ENCODE data around the gene CETP. TPM values are rescaled to one million over a fixed set of nuclear protein-coding genes. Genes with fewer than 3 reads are reported as not detected.

The CETP gene
- total RNA-seq, 2 donors from 2014 or later: 0.36 TPM; not detected in 1

DNA sequence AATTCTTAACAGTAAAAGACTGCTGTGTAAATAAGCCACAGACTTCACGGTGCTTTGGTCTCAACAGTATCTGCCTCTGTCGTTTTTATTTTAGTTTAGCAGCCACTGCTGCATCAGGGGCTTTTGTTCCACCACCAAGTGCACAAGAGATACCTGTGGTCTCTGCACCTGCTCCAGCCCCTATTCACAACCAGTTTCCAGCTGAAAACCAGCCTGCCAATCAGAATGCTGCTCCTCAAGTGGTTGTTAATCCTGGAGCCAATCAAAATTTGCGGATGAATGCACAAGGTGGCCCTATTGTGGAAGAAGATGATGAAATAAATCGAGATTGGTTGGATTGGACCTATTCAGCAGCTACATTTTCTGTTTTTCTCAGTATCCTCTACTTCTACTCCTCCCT is 21.9 kb upstream of the CETP start:
- Mint-ChIP-seq H3K27me3 (ENCODE audit: low read depth) (no peaks in the 10 kb centered on the region), H3K4me3 (peak overlapping the region; percentile 99 to 100), H3K4me1 (ENCODE audit: low read depth) (peaks cover 98% of the 10 kb centered on the region), H3K27ac (peak overlapping the region; percentile 99), H3K9me3 (no peaks in the 10 kb centered on the region), H3K36me3 (ENCODE audit: insufficient read depth in 2 of 2) (peaks cover 49 to 75% of the 10 kb centered on the region in 2 donors)
- ATAC-seq (replicated peaks in 1 of 2): no peak
- no peak for DNase-seq

DNA sequence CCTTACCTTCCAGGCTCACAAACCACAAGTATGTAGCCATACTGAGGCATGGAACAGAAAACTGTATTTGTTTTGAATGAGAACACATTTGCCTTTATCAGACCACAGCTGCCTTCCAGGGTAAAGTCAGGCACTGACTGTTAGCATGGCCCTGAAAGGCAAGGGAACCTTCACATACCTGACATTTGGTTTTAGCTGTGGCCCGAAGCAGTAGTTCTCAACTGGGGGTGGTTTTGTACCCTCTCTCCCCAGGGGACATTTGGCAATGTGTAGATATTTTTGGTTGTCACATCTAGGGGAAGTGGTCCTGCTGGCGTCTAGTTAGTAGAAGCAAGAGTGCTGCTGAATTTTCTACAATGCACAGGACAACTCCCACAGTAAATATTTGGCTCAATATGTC is 20.7 kb upstream of the CETP start:
- DNase-seq: no peak
- H3K9me3 Mint-ChIP-seq: no peaks in the 10 kb centered on the region
- H3K27me3 Mint-ChIP-seq (ENCODE audit: low read depth): no peaks in the 10 kb centered on the region
- H3K36me3 Mint-ChIP-seq (ENCODE audit: insufficient read depth in 2 of 2): peaks cover 44 to 68% of the 10 kb centered on the region in 2 donors
- peaks cover 95% of the 10 kb centered on the region for H3K4me1 Mint-ChIP-seq (ENCODE audit: low read depth)
- H3K4me3 Mint-ChIP-seq: peak overlapping the region; percentile 27 to 41
- ATAC-seq (replicated peaks in 1 of 2): no peak
- H3K27ac Mint-ChIP-seq: no peak overlapping the region

DNA sequence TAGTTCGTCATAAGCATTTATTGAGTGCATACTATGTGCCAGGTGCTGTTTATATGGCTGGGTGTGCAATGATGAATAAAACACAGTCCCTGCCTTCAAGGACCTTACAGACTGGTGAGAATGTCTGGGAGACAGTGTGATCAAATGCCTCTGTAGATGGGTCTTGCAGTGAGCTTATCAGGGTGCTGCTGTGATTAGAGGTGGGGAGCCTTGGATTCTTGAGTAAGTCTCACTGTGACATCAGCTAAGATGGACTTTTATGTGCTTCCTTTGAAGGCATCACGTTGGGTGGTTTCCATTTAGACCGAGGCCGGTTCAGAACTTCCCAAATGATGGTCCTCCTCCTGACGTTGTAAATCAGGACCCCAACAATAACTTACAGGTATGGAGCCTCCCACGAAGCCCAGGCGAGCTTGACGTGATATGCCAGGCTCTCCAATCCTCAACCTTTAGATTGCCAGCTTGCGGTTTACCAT is 19.9 kb upstream of the CETP start:
- H3K4me1 Mint-ChIP-seq (ENCODE audit: low read depth): peaks cover 95% of the 10 kb centered on the region

DNA sequence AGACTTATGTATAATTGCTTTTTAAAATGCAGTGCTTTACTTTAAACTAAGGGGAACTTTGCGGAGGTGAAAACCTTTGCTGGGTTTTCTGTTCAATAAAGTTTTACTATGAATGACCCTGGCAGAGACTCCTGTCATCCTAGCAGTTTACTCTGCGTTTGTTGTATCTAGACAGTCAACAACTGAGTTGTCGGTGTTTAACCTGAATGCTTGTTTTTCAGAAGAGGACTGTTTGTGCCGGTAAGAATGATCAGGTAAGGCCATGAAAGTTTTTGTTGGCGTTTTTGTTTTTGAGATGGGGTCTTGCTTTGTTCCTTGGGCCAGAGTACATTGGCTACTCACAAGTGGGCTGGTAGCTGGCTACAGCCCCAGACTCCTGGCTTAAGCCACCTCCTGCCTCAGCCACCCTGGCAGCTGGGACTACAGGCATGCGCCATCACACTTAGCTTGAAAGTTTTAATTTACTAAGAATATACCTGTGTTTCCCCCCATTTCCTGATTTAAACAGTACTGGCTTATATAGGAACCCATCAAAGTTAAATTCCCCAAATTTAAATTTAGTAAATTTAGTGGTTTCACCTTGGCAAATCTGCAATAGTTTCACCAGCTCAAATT is 17.9 kb upstream of the CETP start:
- Mint-ChIP-seq H3K27me3 (ENCODE audit: low read depth) (no peaks in the 10 kb centered on the region), H3K4me3 (peak overlapping the region; percentile 27 to 68), H3K4me1 (ENCODE audit: low read depth) (peaks cover 92% of the 10 kb centered on the region), H3K36me3 (ENCODE audit: insufficient read depth in 2 of 2) (peaks cover 25 to 56% of the 10 kb centered on the region in 2 donors), H3K27ac (peak overlapping the region; percentile 74), H3K9me3 (no peaks in the 10 kb centered on the region)
- no peak for DNase-seq
- no peak for ATAC-seq (replicated peaks in 1 of 2)

More for the DNA sequence above, 19.9 kb upstream of the CETP start:
- H3K27me3 Mint-ChIP-seq (ENCODE audit: low read depth): no peaks in the 10 kb centered on the region
- peaks cover 38 to 67% of the 10 kb centered on the region in 2 donors for H3K36me3 Mint-ChIP-seq (ENCODE audit: insufficient read depth in 2 of 2)
- peak overlapping the region; percentile 67 for H3K27ac Mint-ChIP-seq
- no peaks in the 10 kb centered on the region for H3K9me3 Mint-ChIP-seq
- peak overlapping the region; percentile 27 to 37 for H3K4me3 Mint-ChIP-seq
- DNase-seq (no peak), ATAC-seq (replicated peaks in 1 of 2) (no peak)

DNA sequence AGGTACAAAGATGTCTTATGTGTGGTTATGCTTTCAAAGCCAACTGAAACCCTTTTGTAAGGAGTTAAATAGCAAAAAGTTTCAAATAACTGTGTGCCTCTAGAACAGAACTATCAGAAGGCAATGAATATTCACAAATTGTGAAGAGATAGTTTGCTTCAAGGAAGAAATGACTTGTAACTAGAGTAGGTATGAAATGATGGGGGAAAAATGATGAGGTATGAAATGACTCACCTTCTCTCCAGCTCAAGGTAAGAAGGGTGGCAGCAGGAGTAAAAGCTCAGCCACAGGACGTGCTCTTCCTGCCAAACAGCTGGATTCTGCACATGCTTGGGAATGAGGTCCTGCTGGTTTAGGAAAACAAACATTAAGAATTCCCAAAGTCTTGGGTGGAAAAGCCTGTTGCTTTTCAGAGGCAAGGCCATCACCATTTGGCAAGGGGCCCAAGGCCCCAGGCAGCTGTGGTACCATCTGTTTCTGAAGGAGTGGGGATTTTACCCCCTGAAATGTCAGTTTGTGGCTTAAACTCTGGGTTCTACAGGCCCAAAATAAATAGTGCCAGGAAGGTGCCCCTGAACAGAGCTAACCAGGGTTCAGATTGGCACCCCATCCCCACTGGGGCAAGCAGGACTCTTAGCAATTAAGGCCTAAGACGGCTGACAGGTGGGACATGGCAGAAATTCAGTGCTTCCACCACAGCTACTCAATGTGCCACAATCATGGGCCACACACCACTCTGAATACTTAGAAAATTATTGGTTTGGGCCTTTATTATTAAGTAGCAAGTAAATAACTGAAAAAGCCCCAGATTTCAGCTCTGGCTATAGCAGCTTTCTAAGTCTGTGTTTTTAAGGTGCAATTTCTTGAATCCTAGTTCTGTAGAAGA is 16.6 kb upstream of the CETP start:
- DNase-seq (peak in 1 of 2 donors; percentile 53), ATAC-seq (replicated peaks in 1 of 2) (peak; percentile 75 to 76)
- H3K4me1 Mint-ChIP-seq (ENCODE audit: low read depth): peaks cover 92% of the 10 kb centered on the region
- peak overlapping the region; percentile 74 for H3K27ac Mint-ChIP-seq
- H3K9me3 Mint-ChIP-seq: no peaks in the 10 kb centered on the region
- no peaks in the 10 kb centered on the region for H3K27me3 Mint-ChIP-seq (ENCODE audit: low read depth)
- peaks cover 15 to 42% of the 10 kb centered on the region in 2 donors for H3K36me3 Mint-ChIP-seq (ENCODE audit: insufficient read depth in 2 of 2)
- peak overlapping the region; percentile 27 to 68 for H3K4me3 Mint-ChIP-seq

DNA sequence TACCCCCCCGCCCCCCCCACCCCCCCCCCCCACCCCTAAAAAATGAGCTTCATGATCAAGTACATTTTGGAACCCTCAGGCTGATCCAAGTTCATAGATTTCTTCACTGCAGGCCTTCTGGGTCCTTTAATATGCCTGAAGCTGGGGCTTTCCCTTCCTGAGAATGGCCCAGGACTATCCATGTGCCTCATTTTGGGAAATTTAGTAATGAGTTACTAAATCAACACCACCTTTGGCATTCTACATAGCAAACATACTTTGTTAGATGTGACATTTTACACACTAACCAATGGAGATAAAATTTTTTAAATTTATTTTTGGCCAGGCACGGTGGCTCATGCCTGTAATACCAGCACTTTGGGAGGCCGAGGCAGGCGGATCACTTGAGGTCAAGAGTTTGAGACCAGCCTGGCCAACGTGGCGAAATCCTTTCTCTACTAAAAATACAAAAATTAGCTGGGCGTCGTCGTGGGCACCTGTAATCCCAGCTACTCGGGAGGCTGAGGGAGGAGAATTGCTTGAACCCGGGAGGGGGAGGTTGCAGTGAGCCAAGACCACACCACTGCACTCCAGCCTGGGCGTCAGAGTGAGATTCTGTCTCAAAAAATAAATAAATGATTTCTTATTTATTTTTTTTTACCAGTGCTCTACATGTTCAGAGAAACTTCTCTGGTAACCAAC is 15.8 kb upstream of the CETP start:
- H3K27ac Mint-ChIP-seq: peak overlapping the region; percentile 34
- H3K4me1 Mint-ChIP-seq (ENCODE audit: low read depth): peaks cover 92% of the 10 kb centered on the region
- peaks cover 14 to 40% of the 10 kb centered on the region in 2 donors for H3K36me3 Mint-ChIP-seq (ENCODE audit: insufficient read depth in 2 of 2)

DNA sequence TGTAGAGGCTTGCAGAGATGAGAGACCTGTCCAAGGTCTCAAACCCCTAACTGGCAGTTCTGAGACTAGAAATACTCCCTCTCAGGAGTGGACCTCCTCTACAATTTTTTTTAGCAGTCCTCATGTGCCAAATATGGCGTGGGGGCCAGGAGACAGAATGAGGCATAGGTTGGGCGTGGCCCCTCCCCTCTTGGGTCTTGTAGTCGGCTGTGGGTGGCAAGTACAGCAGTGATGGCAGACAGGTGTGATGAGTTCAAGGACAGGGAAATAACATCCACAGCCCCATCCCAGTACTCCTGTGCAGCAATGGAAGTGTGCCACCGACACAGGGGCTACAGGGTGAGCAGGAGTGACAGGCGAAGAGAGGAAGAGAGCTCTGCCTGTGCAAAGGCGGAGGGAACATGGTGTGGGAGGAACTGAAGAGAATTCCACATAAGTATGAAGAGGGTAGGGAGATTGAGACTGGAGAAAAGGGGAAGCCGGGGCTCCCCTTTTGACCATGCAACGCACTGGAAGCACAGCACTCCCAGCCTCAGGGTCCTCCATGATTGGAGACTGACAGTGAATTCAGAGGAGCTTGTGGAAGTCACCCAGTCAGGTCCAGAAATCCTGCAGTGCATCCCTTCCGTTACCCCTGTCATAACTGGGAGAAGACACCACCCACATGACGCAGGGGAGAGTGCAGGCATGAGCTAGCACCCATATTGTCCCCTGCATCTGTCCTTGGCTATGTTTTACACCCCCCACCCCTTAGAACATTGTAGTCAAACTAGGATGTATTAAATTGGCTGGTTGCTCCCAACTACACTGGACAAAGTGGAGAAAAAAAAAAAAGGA is 14.8 kb upstream of the CETP start:
- DNase-seq (no peak), ATAC-seq (replicated peaks in 1 of 2) (no peak)
- no peaks in the 10 kb centered on the region for H3K9me3 Mint-ChIP-seq
- peak overlapping the region; percentile 75 for H3K27ac Mint-ChIP-seq
- H3K4me3 Mint-ChIP-seq: peak overlapping the region in 1 of 2 donors; percentile 48
- peaks cover 12 to 36% of the 10 kb centered on the region in 2 donors for H3K36me3 Mint-ChIP-seq (ENCODE audit: insufficient read depth in 2 of 2)
- H3K27me3 Mint-ChIP-seq (ENCODE audit: low read depth): no peaks in the 10 kb centered on the region
- H3K4me1 Mint-ChIP-seq (ENCODE audit: low read depth): peaks cover 91% of the 10 kb centered on the region

More for the DNA sequence above, 15.8 kb upstream of the CETP start:
- DNase-seq: no peak
- no peak for ATAC-seq (replicated peaks in 1 of 2)
- Mint-ChIP-seq H3K4me3 (no peak overlapping the region), H3K27me3 (ENCODE audit: low read depth) (no peaks in the 10 kb centered on the region), H3K9me3 (no peaks in the 10 kb centered on the region)

DNA sequence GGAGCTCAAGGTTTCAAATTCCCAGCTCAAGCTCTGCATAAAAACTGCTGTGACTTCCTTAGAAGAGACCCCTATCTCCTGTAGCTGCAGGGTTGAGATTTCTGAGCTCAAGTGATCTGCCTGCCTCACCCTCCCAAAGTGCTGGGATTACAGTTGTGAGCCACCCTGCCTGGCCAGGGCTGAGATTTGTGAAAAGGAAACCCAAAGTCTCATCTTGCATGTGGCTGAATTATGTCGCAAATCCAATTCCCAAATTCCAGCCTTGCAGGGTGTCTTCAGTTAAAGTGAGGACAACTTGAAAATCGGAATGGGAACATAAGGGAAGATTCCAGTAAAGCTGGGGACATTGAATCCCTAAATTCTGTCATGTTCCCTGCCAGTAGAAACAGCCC is 14.2 kb upstream of the CETP start:
- H3K27ac Mint-ChIP-seq: peak overlapping the region; percentile 29
- no peaks in the 10 kb centered on the region for H3K9me3 Mint-ChIP-seq
- no peaks in the 10 kb centered on the region for H3K27me3 Mint-ChIP-seq (ENCODE audit: low read depth)
- H3K4me3 Mint-ChIP-seq: no peak overlapping the region
- no peak for ATAC-seq (replicated peaks in 1 of 2)
- peaks cover 12 to 30% of the 10 kb centered on the region in 2 donors for H3K36me3 Mint-ChIP-seq (ENCODE audit: insufficient read depth in 2 of 2)
- no peak for DNase-seq
- peaks cover 85% of the 10 kb centered on the region for H3K4me1 Mint-ChIP-seq (ENCODE audit: low read depth)

DNA sequence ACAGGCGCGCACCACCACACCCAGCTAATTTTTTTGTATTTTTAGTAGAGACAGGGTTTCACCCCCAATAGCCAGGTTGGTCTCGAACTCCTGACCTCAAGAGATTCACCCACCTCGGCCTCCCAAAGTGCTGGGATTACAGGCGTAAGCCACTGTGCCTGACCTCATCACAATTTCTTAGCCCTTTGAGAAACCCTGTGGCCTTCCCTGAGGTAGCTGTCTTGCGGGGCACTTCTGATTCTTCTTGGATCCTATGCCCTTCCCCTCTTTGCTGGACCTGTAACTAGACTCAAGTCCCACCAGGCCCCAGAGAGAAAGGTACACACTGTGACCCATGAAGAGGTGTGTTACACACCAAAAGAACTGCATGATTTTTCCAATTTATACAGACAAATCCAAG is 13.5 kb upstream of the CETP start:
- DNase-seq: no peak
- ATAC-seq (replicated peaks in 1 of 2): no peak
- Mint-ChIP-seq H3K4me1 (ENCODE audit: low read depth) (peaks cover 78% of the 10 kb centered on the region), H3K27ac (peak overlapping the region; percentile 4), H3K4me3 (no peak overlapping the region), H3K9me3 (no peaks in the 10 kb centered on the region), H3K27me3 (ENCODE audit: low read depth) (no peaks in the 10 kb centered on the region), H3K36me3 (ENCODE audit: insufficient read depth in 2 of 2) (peaks cover 7 to 28% of the 10 kb centered on the region in 2 donors)

DNA sequence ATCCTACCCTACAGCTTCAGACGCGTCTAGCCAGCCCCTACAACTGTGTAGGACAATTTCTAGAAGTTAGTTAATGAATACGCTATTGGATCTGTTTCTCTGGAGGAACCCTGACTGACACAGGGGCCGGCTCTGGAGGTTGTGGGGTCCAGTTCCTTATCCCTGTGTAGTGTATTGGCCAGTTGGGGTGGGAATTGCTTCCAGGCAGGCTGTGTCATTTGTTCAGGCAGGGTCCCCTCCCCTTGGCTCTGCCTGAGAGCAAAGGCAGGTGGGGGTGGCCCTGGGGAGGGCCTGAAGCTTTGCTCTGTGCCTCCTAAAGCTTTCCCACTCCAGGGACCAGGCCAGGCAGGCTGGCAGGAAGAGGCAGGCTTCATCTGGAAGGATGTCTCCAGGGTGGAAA is 11.7 kb upstream of the CETP start:
- Mint-ChIP-seq H3K4me3 (no peak overlapping the region), H3K9me3 (no peaks in the 10 kb centered on the region), H3K4me1 (ENCODE audit: low read depth) (peaks cover 60% of the 10 kb centered on the region), H3K27ac (peak overlapping the region; percentile 62), H3K36me3 (ENCODE audit: insufficient read depth in 2 of 2) (peaks cover 3 to 20% of the 10 kb centered on the region in 2 donors), H3K27me3 (ENCODE audit: low read depth) (no peaks in the 10 kb centered on the region)
- ATAC-seq (replicated peaks in 1 of 2) (peak; percentile 0 to 1), DNase-seq (no peak)

DNA sequence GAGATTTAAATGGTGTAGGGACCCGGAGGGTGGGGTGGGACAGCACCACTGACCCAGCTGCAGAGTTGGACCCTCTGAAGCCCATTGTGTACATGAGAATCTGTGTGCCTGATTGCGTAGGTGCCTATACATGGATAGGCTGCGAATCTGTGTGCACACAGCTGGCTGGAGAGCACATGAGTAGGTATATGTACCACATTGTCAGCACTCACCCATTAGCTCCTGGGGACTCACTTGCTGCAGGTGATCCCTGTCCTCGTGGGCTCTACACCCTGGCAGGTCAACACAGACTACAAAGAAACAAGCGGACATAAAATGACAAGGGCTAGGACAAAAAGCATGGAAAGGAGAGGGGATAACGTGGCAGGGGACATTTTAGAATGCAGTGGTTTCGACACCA is 11.3 kb upstream of the CETP start:
- H3K4me3 Mint-ChIP-seq: no peak overlapping the region
- H3K9me3 Mint-ChIP-seq: no peaks in the 10 kb centered on the region
- peak; percentile 12 to 15 for ATAC-seq (replicated peaks in 1 of 2)
- DNase-seq: no peak
- peak overlapping the region; percentile 62 for H3K27ac Mint-ChIP-seq
- H3K36me3 Mint-ChIP-seq (ENCODE audit: insufficient read depth in 2 of 2): peaks cover 2 to 19% of the 10 kb centered on the region in 2 donors
- no peaks in the 10 kb centered on the region for H3K27me3 Mint-ChIP-seq (ENCODE audit: low read depth)
- peaks cover 56% of the 10 kb centered on the region for H3K4me1 Mint-ChIP-seq (ENCODE audit: low read depth)
